Stimulated activated naive CD4-positive, alpha-beta T cell treated with Interleukin-2 at 50 U/mL for 16 hours (primary cell): ENCODE data around the gene CCDC138.

Source experiments
- DNase-seq: peaks from one replicate; lab custom pipeline; 2025; lab: John Stamatoyannopoulos, UW

Gene CCDC138

DNA sequence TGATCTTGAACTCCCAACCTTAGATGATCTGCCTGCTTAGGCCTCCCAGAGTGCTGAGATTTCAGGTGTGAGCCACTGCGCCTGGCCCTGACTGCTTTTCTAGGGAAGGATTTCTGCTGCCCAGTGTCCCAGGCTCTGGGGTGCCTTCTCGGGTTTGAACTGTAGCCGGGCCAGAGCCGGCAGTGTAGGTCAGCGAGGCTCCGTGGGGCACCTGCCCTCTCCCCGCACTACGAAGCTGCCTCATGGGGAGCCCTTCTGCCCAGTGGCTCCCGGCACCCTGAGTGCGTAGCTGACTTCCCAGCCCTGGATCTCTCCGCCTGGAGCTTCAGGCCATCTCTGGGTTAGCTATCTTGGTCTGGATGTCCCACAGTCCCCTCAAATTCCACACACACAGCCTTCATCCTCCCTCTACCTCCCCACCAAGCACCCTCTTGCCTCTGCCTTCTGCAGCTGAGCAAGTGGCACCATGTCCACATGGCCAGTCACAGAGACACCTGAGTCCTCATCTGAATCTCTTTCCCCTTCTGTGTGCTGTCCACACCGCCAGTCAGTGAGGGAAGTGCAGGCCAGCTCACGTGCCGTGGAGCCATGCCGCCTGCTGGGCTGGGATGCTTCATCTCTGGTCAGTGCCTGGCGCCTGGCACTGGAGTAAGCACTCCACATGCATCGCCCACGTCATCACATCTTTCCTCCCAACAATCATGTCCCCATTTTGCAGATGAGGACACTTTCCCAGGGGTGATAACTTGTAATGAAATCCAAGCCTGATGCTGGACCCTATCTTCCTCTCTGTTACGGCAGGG is 133.2 kb downstream of the CCDC138 start:
- no peak for DNase-seq

DNA sequence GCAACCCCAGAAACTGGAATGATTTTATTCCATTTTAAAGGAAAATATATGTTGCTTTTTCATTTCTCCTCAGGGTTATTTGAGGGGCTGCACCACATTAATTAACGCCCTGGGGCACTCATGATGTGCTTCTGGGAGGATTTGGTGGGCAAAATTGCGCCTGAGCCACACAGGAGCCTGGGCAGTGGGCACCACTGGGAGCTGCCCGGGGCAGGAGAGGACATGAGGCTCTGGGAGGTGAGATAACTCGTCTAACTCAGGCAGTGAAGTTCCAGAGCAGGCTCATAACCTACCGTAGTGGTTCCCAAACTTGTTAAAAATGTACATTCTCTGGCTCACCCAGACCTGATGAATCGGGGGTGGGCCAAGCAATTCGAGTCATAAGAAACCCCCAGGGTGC is 134.1 kb downstream of the CCDC138 start:
- DNase-seq, result no peak

GRCh38 chr2:108921096-108922030 is 134.8 kb downstream of the CCDC138 start:
- no peak for DNase-seq

DNA sequence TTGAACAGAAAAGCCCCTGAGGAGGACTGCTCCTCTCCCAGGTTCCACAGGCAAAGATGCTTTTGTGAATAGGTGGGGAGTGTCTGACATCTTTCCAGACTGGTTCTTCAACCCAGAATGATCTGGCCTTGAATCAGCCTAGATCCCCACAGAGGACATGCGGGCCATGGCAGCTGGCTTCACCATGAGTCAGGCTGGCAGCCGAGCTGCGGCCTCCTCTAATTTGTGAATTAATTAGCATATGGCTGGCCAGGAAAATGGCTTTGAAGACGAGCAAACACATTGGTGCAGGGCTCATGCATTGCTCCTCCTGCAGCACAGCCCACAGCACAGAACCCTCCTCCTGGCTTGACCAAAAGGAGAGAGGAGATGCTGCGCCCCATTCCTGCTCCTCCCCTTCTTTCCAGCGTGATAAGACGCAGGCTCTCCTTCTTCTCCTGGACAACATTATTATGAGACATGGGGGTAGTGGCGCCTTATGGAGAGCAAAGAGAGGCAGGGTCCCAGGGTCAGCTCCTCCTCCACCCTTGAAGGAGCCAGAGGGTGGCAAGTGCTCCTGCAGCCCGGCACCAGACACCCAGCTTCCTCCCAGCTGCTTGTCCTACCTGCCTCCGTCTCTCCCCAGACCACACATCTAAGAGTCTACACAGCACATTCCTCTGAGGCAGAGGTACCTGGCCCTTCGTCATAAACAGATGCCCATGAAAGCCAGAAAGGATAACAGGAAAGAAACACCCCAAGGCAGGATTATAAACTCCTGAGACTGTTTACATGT is 135.8 kb downstream of the CCDC138 start:
- no peak for DNase-seq

DNA sequence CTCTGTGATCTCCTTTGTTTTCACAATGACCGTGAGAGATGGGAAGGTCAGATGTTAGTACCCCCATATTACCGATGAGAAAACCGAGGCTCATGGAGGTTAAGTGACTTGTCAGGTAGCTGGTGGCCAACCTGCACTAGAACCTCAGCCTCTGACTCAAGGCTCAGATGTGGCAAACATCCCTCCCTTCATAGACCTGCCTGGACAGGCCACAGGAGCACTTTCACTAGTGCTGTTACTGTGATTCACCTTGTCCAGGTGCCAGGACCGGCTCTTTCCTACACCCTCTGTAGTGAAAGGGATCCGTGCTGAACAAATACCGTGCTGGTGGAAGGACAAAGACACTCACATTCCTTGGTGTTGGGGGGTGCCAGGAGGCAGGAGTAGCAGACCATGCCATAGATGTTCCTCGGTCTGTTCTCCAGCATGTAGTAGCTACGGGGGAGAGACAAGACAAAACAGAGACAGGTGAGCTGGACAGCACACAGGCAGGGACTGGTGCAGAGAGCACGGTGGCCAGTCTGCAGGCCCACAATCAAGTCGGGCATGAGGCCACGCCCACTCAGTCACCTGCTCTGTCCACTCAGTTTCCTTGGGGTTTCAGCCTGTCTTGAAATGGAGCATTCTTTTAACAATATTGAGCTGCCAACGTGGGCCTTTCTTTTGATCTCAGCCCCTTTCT is 136.6 kb downstream of the CCDC138 start:
- no peak for DNase-seq

- DNase-seq, result no peak
Measured at GRCh38 chr2:108923736-108924579, 137.4 kb downstream of the CCDC138 start.

- DNase-seq, result no peak
Measured at GRCh38 chr2:108924580-108925251, 138.1 kb downstream of the CCDC138 start.

DNA sequence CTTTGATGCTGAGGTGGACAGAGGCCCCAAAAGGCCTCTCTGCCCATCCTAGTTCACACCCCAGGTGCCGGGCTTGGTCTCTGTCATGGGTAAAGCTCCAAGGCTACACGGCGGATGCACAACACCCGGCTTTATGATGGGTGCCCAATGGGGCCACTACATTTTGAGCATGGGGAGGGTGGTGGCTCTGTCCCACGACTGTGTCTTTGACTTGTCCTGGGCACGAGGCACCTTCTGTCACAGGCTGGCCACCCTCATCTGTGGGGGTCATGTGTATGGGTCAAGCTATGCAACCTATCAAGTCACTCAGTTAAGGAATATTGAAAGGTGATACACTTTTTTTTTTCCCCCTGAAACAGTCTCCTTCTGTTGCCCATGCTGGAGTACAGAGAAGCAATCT is 138.7 kb downstream of the CCDC138 start:
- no peak for DNase-seq

DNA sequence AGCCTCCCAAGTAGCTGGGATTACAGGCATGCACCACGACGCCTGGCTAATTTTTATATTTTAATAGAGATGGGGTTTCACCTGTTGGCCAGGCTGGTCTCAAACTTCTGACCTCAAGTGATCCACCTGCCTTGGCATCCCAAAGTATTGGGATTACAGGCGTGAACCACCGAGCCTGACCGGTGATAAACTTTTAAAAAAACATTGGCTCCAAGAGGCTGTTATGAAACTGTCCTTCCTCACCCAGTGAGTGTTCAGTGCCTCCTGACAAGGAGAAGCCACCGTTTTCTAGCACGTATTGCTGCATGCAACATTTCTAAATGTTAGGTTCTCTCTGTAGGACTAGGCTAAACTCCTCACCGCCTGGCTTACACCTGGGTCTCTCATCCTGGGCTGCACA is 139.2 kb downstream of the CCDC138 start:
- no peak for DNase-seq
